Central memory CD8-positive, alpha-beta T cell (primary cell): Measurements from ENCODE around the gene HVCN1.
"Not testable (repeated sequence)": the region's sequence is repeated elsewhere in the genome, so short reads cannot be mapped to it uniquely, and the experiment has no call there.

Experiments used
- ATAC-seq: fragments of 150-1000 bp; cut with Tn5 transposase; replicated peaks from 2 replicates; pipeline ENCODE4 v1.10.0; 2022; ENCODE audit warnings: mild to moderate bottlenecking, moderate FRiP score, moderate number of reproducible peaks; ENCODE audit not compliant: poor library complexity, severe bottlenecking; ENCODE audit errors: extremely low read depth
- DNase-seq, 2 donors: peaks; one replicate each; pipeline ENCODE4 v3.0.0; 2021; ENCODE audit warnings: low spot score in 2 of 2
- H3K27ac Mint-ChIP-seq: one replicate; pipeline ENCODE4 v1.8.0; 2022; ENCODE audit warnings: low read depth, mild to moderate bottlenecking, moderate library complexity, mixed read lengths
- H3K27me3 Mint-ChIP-seq: one replicate; pipeline ENCODE4 v1.8.0; 2022; ENCODE audit warnings: mixed read lengths
- H3K36me3 Mint-ChIP-seq: one replicate; pipeline ENCODE4 v1.8.0; 2022; ENCODE audit warnings: mild to moderate bottlenecking, moderate library complexity, mixed read lengths; ENCODE audit not compliant: insufficient read depth
- H3K4me1 Mint-ChIP-seq: one replicate; pipeline ENCODE4 v1.8.0; 2022; ENCODE audit warnings: mixed read lengths
- H3K4me3 Mint-ChIP-seq: one replicate; pipeline ENCODE4 v1.8.0; 2022; ENCODE audit warnings: mild to moderate bottlenecking, moderate library complexity, mixed read lengths
- H3K9me3 Mint-ChIP-seq: one replicate; pipeline ENCODE4 v1.8.0; 2022; ENCODE audit warnings: mixed read lengths

The HVCN1 gene, protein sequence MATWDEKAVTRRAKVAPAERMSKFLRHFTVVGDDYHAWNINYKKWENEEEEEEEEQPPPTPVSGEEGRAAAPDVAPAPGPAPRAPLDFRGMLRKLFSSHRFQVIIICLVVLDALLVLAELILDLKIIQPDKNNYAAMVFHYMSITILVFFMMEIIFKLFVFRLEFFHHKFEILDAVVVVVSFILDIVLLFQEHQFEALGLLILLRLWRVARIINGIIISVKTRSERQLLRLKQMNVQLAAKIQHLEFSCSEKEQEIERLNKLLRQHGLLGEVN

DNA sequence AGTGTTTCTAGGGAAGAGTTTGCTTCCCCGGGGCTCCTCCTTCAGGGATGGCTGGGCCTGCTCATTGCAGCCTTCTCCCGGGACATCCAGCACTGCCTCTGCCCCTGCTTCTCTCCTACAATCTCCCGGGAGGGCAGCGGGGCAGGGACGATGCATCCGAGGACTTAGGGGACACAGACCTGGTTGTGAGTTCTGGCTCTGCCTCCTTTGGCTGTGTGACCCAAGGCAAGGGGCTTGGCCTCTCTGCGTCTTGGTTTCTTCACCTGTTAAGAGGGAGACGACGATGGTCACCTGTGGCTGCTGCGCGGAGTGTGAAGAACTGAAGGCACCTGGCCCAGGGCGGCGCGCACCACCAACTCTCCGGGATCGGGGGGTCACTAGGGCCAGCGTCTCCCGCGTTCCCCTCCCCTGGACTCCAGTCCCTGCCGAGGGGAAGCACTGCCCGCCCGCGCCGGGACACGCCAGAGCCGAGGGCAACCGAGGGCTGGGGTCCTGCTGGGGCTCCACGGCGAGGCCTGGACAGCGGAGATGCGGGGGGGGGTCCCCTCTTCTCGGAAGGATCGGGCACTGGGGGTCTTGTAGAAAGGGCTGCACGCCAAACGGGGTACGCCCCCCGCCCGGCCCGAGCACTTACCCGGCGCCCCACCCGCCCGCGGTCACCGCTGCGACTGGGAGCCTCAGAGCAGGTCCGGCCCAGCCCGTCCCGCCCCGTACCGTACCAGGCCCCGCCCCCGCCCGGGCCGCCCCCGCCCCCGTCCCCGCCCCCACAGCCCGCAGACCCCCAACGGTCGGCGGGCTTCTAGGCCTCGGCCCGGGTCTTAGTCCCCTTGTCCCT lies at the start of gene HVCN1:
Gene HVCN1, minus strand, starts transcription at position 670 of the 835 bp plus-strand sequence. CDS start 5,870 bp downstream, outside the sequence.
- no peaks in the 10 kb centered on the region for H3K9me3 Mint-ChIP-seq
- ATAC-seq (peak; percentile 52), DNase-seq (no peak)
- peaks cover 37% of the 10 kb centered on the region for H3K4me1 Mint-ChIP-seq
- no peaks in the 10 kb centered on the region for H3K27me3 Mint-ChIP-seq
- H3K4me3 Mint-ChIP-seq = peak within 1 kb of the TSS; percentile 94
- peaks cover 5% of the 10 kb centered on the region for H3K36me3 Mint-ChIP-seq
- peak within 1 kb of the TSS; percentile 80 for H3K27ac Mint-ChIP-seq

DNA sequence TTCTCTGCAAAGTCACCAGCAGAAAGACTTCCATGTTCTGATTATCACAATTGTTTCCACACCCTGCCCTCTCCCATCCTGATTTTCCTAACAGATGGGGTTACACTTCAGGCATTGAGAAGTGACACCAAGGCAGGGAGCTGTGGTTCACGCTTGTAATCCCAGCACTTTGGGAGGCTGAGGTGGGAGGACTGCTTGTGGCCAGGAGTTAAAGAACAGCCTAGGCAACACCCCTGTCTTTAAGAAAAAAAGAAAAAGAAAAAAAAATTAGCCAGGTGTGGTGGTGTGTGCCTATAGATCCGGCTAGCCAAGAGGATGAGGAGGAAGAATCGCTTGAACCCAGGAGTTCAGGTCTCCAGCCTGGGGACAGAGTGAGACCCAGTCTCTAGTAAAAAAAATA lies 48.6 kb upstream of the HVCN1 start:
- peaks cover 66% of the 10 kb centered on the region for H3K4me1 Mint-ChIP-seq
- H3K9me3 Mint-ChIP-seq = no peaks in the 10 kb centered on the region
- peak overlapping the region; percentile 79 for H3K27ac Mint-ChIP-seq
- H3K36me3 Mint-ChIP-seq = peaks cover 30% of the 10 kb centered on the region
- DNase-seq = no peak
- H3K27me3 Mint-ChIP-seq = no peaks in the 10 kb centered on the region
- H3K4me3 Mint-ChIP-seq = peak overlapping the region; percentile 100
- ATAC-seq = no peak

DNA sequence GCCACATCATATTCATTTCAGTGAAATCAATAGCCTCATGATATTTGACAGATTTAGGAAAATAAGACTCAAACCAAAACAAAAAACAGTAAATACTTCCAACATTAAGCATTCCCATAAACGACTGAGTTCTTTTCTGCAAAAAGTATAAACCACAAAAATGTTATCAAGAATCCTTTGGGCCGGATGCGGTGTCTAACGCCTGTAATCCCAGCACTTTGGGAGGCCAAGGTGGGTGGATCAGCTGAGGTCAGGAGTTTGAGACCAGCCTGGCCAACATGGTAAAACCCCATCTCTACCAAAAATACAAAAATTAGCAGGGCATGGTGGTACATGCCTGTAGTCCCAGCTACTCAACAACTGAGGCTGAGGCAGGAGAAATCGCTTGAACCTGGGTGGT lies 48.1 kb upstream of the HVCN1 start:
- not testable (repeated sequence) for DNase-seq, H3K9me3 Mint-ChIP-seq, ATAC-seq, H3K27me3 Mint-ChIP-seq
- Mint-ChIP-seq H3K36me3 (peaks cover 31% of the 10 kb centered on the region), H3K4me3 (peak overlapping the region; percentile 100), H3K27ac (peak overlapping the region; percentile 79), H3K4me1 (peaks cover 71% of the 10 kb centered on the region)

DNA sequence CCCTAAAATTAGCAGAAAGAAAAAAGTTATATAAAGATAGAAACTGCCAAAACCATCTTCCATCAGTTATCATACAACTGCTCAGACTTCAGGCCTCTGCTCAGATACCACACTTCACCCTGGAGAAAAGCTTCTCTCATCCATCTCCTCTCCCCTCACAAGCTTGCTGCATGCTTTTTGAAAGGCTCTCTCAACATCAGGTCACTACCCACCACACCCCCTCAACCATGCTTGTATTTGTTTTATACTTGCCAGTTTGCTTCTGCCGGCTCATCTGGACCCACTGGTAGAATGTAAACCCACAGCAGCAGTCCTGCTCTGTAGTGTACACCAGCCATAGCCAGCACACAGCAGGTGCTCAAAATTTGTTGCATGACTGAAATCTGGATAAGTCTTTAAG lies 45.0 kb upstream of the HVCN1 start:
- ATAC-seq (no peak), DNase-seq (no peak)
- Mint-ChIP-seq H3K9me3 (no peaks in the 10 kb centered on the region), H3K4me3 (peak overlapping the region; percentile 9), H3K36me3 (peaks cover 48% of the 10 kb centered on the region), H3K27me3 (no peaks in the 10 kb centered on the region), H3K4me1 (peaks cover 55% of the 10 kb centered on the region), H3K27ac (peak overlapping the region; percentile 70)

DNA sequence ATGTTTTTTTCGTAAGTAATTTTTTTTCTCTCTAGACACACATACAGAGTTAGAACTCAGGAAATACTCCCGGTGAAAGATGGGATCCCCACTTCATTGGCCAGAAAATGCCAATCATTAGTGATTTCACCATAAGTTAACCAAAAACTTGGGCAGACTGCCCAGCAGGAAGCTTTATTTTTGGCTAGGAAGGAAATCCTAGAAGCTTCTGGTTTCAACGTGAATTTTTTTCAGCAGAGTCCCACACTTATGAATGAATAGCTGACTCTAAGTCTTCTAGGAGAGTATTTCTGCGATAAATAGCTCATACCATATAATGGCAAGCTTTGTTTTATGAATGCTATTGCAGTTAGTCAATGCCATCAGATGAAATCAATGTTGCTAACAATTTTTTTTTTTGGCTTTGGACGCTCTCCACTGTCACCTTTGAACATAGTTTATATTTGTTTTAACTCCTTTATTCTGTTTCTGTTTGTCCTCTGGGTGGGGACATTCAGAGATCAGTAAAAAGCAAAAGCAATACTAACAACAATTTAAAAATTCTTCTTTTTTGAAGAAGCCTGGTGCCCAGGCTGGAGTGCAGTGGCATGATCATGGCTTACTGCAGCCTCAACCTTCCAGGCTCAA lies 44.3 kb upstream of the HVCN1 start:
- H3K27me3 Mint-ChIP-seq = no peaks in the 10 kb centered on the region
- DNase-seq (no peak), ATAC-seq (no peak)
- H3K4me1 Mint-ChIP-seq = peaks cover 48% of the 10 kb centered on the region
- H3K9me3 Mint-ChIP-seq = no peaks in the 10 kb centered on the region
- H3K4me3 Mint-ChIP-seq = no peak overlapping the region
- H3K36me3 Mint-ChIP-seq = peaks cover 54% of the 10 kb centered on the region
- H3K27ac Mint-ChIP-seq = peak overlapping the region; percentile 70

DNA sequence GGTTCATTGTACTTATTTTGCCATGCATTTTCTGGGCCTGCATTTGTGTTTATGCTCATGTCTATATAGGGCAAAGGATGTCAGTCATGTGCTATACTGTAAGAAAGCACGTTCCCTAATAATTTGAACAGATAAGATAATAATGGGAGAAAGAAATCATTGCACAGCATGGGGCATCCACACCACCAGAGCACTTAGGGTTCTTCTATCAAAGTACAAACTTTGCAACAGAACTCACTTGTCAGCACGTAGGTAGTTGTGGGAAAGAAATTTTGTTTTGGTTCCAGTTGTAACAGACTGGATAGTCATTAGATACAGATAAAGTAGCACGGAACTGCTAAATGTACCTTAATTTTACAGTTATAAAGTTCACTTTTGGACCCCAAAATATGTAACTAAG lies 43.7 kb upstream of the HVCN1 start:
- peaks cover 61% of the 10 kb centered on the region for H3K36me3 Mint-ChIP-seq

DNA sequence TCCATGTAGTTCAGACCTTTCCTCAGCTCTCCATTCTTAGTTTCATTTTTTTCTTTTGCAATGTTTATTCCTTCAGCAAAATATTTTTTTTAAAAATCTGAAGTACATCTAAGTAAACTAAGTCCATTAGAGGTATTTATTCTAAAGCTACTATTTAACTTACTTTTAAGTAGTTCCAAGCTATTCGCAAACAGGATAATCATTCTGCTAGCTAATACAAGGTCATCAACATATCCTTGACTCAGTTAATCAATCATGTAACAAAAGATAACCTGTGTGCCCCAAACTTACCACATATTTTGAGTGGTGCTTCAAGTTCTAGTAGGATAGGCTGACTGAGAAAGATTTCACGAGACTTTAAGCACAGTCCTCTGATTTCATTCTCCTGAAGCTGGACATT lies 42.6 kb upstream of the HVCN1 start:
- Mint-ChIP-seq H3K9me3 (no peaks in the 10 kb centered on the region), H3K27me3 (no peaks in the 10 kb centered on the region), H3K4me1 (peaks cover 50% of the 10 kb centered on the region), H3K36me3 (peaks cover 69% of the 10 kb centered on the region), H3K4me3 (no peak overlapping the region), H3K27ac (peak overlapping the region; percentile 19)
- DNase-seq (no peak), ATAC-seq (no peak)

More for the DNA sequence above, 43.7 kb upstream of the HVCN1 start:
- Mint-ChIP-seq H3K4me3 (no peak overlapping the region), H3K27me3 (no peaks in the 10 kb centered on the region), H3K9me3 (no peaks in the 10 kb centered on the region), H3K27ac (peak overlapping the region; percentile 23), H3K4me1 (peaks cover 47% of the 10 kb centered on the region)
- ATAC-seq (no peak), DNase-seq (no peak)

DNA sequence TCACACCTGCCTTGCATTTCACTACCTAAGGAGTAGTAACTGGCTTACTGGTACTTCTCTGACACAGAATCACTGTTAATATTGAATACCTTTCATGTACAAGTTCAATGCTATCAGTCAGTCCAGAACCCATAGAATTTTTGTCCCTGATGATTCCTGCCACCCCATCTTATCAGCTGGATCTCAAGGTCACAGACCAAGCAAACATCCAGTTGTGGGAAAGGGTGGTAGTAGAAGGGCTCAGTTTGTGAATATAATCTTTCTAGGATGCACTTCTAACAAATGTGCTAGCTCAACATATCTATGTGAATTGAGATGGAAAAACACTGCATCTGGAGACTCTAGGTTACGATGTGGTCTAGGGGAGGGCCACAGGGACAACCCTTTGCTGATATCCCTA lies 39.7 kb upstream of the HVCN1 start:
- peaks cover 79% of the 10 kb centered on the region for H3K36me3 Mint-ChIP-seq

DNA sequence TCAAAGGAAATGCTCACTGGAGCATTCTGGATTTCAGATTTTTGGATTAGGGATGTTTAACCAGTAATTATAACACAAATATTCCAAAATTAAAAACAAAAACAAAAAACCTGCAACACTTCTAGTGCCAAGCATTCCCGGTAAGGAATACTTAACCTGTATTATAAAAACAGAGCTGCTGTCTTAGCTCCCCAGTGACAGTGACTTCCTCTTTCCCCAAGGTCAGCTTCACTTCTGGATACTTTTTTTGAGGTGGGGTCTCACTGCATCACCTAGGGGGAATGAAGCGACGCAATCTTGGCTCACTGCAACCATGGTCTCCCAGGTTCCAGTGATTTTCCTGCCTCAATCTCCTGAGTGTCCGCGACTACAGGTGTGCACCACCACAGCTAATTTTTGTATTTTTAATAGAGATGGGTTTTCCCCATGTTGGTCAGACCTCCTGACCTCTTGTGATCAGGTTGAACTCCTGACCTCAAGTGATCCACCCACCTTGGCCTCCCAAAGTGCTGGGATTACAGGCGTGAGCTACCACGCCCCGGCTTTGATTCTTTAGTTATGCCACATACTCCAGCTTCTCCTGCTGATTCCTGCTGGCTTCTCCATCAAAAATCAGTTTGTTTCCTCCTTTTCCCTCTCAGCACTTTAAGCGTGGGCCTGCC lies 37.9 kb upstream of the HVCN1 start:
- DNase-seq = no peak
- H3K27ac Mint-ChIP-seq = peak overlapping the region; percentile 74
- no peaks in the 10 kb centered on the region for H3K27me3 Mint-ChIP-seq
- H3K9me3 Mint-ChIP-seq = no peaks in the 10 kb centered on the region
- no peak overlapping the region for H3K4me3 Mint-ChIP-seq
- no peak for ATAC-seq
- peaks cover 32% of the 10 kb centered on the region for H3K4me1 Mint-ChIP-seq
- peaks cover 91% of the 10 kb centered on the region for H3K36me3 Mint-ChIP-seq

More for the DNA sequence above, 39.7 kb upstream of the HVCN1 start:
- Mint-ChIP-seq H3K27me3 (no peaks in the 10 kb centered on the region), H3K27ac (peak overlapping the region; percentile 38), H3K4me1 (peaks cover 49% of the 10 kb centered on the region), H3K9me3 (no peaks in the 10 kb centered on the region), H3K4me3 (no peak overlapping the region)
- ATAC-seq = no peak
- DNase-seq = no peak

DNA sequence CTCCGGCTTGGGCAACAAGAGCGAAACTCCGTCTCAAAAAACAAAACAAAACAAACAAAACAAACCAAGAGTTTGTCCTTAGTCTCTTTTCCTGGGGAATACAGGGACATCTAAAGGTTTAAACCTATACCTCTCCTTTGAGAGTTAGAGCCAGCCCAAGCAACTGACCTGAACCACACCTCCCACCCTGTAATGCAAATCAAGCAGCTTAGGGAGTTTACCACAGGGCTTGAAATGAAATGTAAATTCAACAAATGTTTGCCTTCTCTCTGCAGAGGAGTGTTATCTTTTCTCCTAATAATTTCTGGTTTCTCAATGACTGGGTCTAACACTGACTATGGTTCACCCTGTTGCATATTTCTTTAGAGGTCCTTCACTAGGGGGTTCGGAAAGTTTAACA lies 37.1 kb upstream of the HVCN1 start:
- ATAC-seq = no peak
- Mint-ChIP-seq H3K36me3 (peaks cover 92% of the 10 kb centered on the region), H3K4me1 (peaks cover 24% of the 10 kb centered on the region)

DNA sequence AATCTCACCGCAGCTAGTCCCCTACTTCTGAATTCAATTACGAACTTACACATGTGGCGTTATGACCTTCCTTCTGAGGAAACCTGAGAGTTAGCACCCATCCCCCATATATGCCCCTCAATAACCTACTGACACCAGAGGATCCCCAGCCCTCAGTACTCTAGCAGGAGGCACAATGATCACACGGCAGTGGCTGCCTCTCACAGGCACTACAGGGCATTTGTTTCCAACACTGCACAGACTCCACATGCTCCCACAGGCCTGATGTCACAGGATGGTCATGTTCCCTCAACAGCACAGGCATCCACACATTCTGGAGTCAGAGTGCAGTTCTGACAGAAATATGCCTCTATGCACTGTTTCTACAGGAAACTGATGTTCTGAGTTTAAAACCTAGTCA lies 36.4 kb upstream of the HVCN1 start:
- peak overlapping the region; percentile 39 for H3K27ac Mint-ChIP-seq
- peaks cover 93% of the 10 kb centered on the region for H3K36me3 Mint-ChIP-seq
- DNase-seq = no peak
- no peak for ATAC-seq
- no peaks in the 10 kb centered on the region for H3K9me3 Mint-ChIP-seq
- H3K4me1 Mint-ChIP-seq = peaks cover 22% of the 10 kb centered on the region
- no peak overlapping the region for H3K4me3 Mint-ChIP-seq
- no peaks in the 10 kb centered on the region for H3K27me3 Mint-ChIP-seq

More for the DNA sequence above, 37.1 kb upstream of the HVCN1 start:
- no peak for DNase-seq
- peak overlapping the region; percentile 65 for H3K27ac Mint-ChIP-seq
- no peaks in the 10 kb centered on the region for H3K9me3 Mint-ChIP-seq
- H3K27me3 Mint-ChIP-seq = no peaks in the 10 kb centered on the region
- H3K4me3 Mint-ChIP-seq = no peak overlapping the region

DNA sequence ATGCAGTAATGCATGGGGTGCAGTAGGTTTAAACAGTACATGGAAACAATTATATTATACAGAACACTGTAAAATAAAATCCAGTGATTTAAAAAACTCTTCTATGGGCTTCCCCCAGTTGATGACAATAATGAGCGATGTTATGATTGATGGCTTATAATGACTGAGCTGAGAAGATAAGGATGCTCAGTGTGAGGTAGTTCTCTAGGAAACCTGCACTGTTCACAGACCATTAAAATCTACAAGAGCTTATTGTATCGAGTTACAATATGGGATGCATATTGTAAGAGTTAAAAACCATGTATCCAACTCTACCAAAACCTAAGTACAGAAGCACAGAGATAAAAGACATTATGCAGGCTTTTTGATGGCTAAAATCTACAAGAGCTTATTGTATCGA lies 34.0 kb upstream of the HVCN1 start:
- not testable (repeated sequence) for H3K9me3 Mint-ChIP-seq, H3K27me3 Mint-ChIP-seq, H3K4me3 Mint-ChIP-seq, DNase-seq, ATAC-seq, H3K27ac Mint-ChIP-seq
- Mint-ChIP-seq H3K4me1 (peaks cover 21% of the 10 kb centered on the region), H3K36me3 (peaks cover 91% of the 10 kb centered on the region)
